NT2/D1 (cell line): ENCODE data around the gene SIGLEC12.

Source experiments
- YY1 ChIP-seq: IDR thresholded peaks from 2 replicates; pipeline ENCODE4 v1.6.1; 2011; ENCODE audit not compliant: insufficient read length, insufficient read depth
- ZNF274 ChIP-seq: IDR thresholded peaks from 2 replicates; pipeline ENCODE4 v1.6.1; 2011; ENCODE audit warnings: mild to moderate bottlenecking, low read depth, low read length

DNA sequence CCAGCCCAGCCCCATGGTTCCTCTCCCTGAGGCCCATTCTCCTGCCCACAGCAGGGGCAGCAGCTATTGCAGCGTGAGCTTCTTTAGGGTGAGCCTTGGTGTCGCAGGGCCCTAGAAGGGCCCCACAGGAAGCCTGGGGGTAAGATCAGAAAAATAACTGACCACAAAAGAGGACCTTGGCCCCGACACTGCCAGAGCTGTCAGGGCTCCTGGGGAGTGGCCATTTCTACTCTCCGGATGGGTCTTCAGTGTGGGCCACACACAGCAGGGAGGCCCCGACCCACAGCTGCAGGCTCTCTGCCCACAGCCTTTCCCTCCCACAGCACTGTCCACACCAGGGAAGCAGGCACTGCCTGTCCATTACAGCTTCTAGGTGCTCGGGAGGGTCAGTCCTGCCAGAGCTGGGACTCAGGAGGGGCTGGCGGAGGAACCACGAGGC is 39.9 kb downstream of the SIGLEC12 start:
- TF ChIP-seq YY1 (no peak), ZNF274 (no peak)
